GM18909 (cell line): ENCODE measurements around the gene GFRA1.

ENCODE experiments used
- ATAC-seq: cut with Tn5 transposase; IDR thresholded peaks from one replicate; pipeline ENCODE4 v1.9.1; 2021; ENCODE audit warnings: mild to moderate bottlenecking; ENCODE audit not compliant: unreplicated experiment, poor library complexity

GFRA1 gene

GRCh38 chr10:116109881-116110280 is 163.1 kb downstream of the GFRA1 start:
- ATAC-seq, result no peak

- ATAC-seq, result no peak
These were observed 163.5 kb downstream of the GFRA1 start for GRCh38 chr10:116109481-116109880.

- no peak for ATAC-seq
These were observed 164.9 kb downstream of the GFRA1 start for GRCh38 chr10:116108095-116108494.

- no peak for ATAC-seq
These were observed 166.4 kb downstream of the GFRA1 start for GRCh38 chr10:116106611-116107010.

- no peak for ATAC-seq
These were observed 167.7 kb downstream of the GFRA1 start for GRCh38 chr10:116105264-116105663.

- ATAC-seq, result no peak
These were observed 168.6 kb downstream of the GFRA1 start for GRCh38 chr10:116104210-116104932.

- ATAC-seq, result no peak
These were observed 169.3 kb downstream of the GFRA1 start for GRCh38 chr10:116103668-116104067.

- no peak for ATAC-seq
These were observed 171.2 kb downstream of the GFRA1 start for GRCh38 chr10:116101616-116102315.

GRCh38 chr10:116100984-116101383 is 172.0 kb downstream of the GFRA1 start:
- no peak for ATAC-seq

GRCh38 chr10:116099023-116099420 is 174.0 kb downstream of the GFRA1 start:
- ATAC-seq, result no peak

- ATAC-seq, result no peak
These were observed 174.5 kb downstream of the GFRA1 start for GRCh38 chr10:116098411-116099022.

GRCh38 chr10:116097239-116097784 is 175.7 kb downstream of the GFRA1 start:
- ATAC-seq, result no peak

- ATAC-seq, result no peak
These were observed 176.5 kb downstream of the GFRA1 start for GRCh38 chr10:116096526-116096925.

GRCh38 chr10:116094356-116094755 is 178.7 kb downstream of the GFRA1 start:
- no peak for ATAC-seq

GRCh38 chr10:116093031-116093430 is 180.0 kb downstream of the GFRA1 start:
- no peak for ATAC-seq

- no peak for ATAC-seq
These were observed 184.0 kb downstream of the GFRA1 start for GRCh38 chr10:116088985-116089384.

GRCh38 chr10:116085323-116085722 is 187.7 kb downstream of the GFRA1 start:
- no peak for ATAC-seq

GRCh38 chr10:116084161-116084560 is 188.8 kb downstream of the GFRA1 start:
- no peak for ATAC-seq

GRCh38 chr10:116083226-116083762 is 189.7 kb downstream of the GFRA1 start:
- no peak for ATAC-seq

GRCh38 chr10:116082762-116083161 is 190.2 kb downstream of the GFRA1 start:
- ATAC-seq, result no peak

- no peak for ATAC-seq
These were observed 190.8 kb downstream of the GFRA1 start for GRCh38 chr10:116082206-116082605.
